Mesothelial cell of epicardium (in vitro differentiated cells): ENCODE results near the gene VSTM2L. TPM values are rescaled to one million over a fixed set of nuclear protein-coding genes. Genes with fewer than 3 reads are reported as not detected.

Experiments
- DNase-seq, 2 experiments: peaks; one replicate each; pipeline ENCODE4 v3.0.0; 2021; ENCODE audit warnings: low spot score in 2 of 2; ENCODE audit not compliant: unreplicated experiment in 2 of 2
- H3K27ac Mint-ChIP-seq: 2 replicates; pipeline ENCODE4 v1.8.0; 2021; ENCODE audit warnings: mixed read lengths
- H3K27me3 Mint-ChIP-seq: 2 replicates; pipeline ENCODE4 v1.8.0; 2021; ENCODE audit warnings: low read depth, mixed read lengths
- H3K36me3 Mint-ChIP-seq: 2 replicates; pipeline ENCODE4 v1.8.0; 2021; ENCODE audit warnings: mixed read lengths
- H3K4me1 Mint-ChIP-seq: 2 replicates; pipeline ENCODE4 v1.8.0; 2021; ENCODE audit warnings: mixed read lengths
- H3K4me3 Mint-ChIP-seq: 2 replicates; pipeline ENCODE4 v1.8.0; 2021; ENCODE audit warnings: mild to moderate bottlenecking, moderate library complexity, mixed read lengths
- H3K9me3 Mint-ChIP-seq: 2 replicates; pipeline ENCODE4 v1.8.0; 2021; ENCODE audit warnings: mixed read lengths
- CTCF ChIP-seq: fragments of 200-600 bp; sonication (generic); IDR thresholded peaks from one replicate; pipeline ENCODE4 v1.5.0; 2021; ENCODE audit warnings: antibody characterized with exemption; ENCODE audit not compliant: unreplicated experiment
- total RNA-seq: library from RNA; stranded (reverse); gene quantifications from 3 replicates; pipeline ENCODE4 v1.2.1, GENCODE V29; 2021

The VSTM2L gene
- total RNA-seq, 1 donor from 2014 or later, result 31.9 TPM

DNA sequence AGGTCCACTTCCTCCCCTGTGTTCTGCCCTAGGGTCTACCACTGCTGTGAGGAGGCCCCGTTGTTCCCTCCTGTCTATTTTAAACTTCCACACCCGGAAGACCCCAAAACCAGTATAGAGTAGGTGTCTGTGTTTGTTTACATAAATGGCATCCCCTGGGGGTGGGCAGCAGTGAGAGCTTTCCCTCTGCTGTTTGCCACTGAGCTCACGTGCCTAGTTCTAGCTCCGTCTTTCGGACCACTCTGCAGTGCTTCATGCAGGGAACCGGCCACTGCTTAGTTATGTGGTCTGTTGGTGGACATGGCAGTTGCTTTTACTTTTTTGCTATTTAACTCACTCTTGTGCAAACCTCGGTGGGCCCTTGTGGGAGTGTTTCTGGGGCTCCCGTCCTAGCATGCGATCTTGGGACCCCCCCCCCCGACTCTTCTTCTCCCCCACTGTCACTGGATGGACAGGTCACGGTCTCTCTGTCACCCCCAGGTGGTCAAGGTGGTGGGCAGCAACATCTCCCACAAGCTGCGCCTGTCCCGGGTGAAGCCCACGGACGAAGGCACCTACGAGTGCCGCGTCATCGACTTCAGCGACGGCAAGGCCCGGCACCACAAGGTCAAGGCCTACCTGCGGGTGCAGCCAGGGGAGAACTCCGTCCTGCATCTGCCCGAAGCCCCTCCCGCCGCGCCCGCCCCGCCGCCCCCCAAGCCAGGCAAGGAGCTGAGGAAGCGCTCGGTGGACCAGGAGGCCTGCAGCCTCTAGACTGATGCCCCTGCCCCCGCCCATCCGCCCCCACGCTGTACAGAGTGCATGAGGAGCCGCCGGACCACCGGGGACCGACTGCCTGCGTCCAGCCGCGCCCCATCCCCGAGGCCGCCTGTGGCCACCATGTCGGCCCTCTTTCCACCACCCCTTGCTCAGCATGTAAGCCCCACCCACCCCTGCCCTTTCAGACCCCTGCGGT, 40.9 kb downstream of the VSTM2L start:
- Mint-ChIP-seq H3K27me3 (peaks cover 4% of the 10 kb centered on the region), H3K4me3 (no peak overlapping the region), H3K36me3 (peaks cover 6% of the 10 kb centered on the region), H3K4me1 (no peaks in the 10 kb centered on the region), H3K9me3 (peaks cover 12% of the 10 kb centered on the region), H3K27ac (no peak overlapping the region)
- DNase-seq, result peak in 1 of 2 experiments; percentile 31
- TF ChIP-seq CTCF, result no peak

DNA sequence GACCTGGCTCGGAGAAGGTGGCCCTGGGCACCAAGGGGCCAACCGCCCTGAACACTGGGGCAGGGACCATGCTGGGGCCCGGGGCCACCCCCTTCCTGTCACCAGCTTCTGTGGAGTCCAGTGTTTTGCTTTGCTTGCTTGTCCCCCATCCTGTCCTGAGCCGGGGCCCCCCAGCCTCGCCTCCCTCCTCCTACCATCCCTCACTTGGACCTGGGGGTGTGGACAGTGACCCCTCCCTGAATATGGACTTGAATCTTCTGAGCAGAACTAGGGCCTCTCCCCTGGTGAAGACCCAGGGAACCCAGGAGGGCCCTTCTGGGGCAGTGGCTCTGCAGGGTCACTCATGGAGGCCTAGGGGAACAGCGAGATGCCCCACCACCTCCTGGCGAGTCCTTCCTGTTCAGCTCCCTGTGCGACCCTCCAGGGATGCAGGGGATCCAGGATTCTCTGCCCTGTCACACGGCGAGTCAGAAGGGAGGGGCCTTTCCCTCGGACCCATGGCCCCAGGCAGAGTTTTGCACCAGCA, 41.6 kb downstream of the VSTM2L start:
- peaks cover 4% of the 10 kb centered on the region for H3K27me3 Mint-ChIP-seq
- peak in 1 of 2 experiments; percentile 37 for DNase-seq
- H3K27ac Mint-ChIP-seq, result no peak overlapping the region
- no peak for TF ChIP-seq CTCF
- H3K36me3 Mint-ChIP-seq, result peaks cover 6% of the 10 kb centered on the region
- H3K9me3 Mint-ChIP-seq, result peaks cover 15% of the 10 kb centered on the region
- H3K4me3 Mint-ChIP-seq, result no peak overlapping the region
- H3K4me1 Mint-ChIP-seq, result no peaks in the 10 kb centered on the region

GRCh38 chr20:37945091-37945547, 42.2 kb downstream of the VSTM2L start:
- Mint-ChIP-seq H3K9me3 (peaks cover 15% of the 10 kb centered on the region), H3K4me1 (no peaks in the 10 kb centered on the region), H3K27ac (no peak overlapping the region), H3K27me3 (peaks cover 4% of the 10 kb centered on the region), H3K36me3 (peaks cover 6% of the 10 kb centered on the region), H3K4me3 (no peak overlapping the region)
- TF ChIP-seq CTCF, result no peak
- no peak for DNase-seq

DNA sequence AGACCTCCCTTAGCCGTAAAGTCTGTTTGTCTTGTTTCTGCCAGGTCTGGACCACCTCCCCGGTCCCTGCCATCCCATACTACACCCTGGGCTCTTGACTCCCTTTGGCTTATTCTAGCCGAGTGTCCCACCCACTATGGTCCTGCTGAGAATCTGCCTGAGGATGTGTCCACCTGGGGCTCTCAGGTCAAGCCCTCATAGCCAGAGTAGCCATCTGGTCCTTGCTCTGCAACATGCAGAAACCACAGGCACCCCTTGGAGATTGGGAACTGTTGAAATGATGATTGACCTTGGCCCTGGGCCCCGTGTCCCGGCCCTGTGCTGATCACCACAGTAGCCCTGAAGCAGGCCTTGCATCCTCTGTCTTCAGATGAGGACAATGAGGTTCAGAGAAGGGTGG, 44.0 kb downstream of the VSTM2L start:
- no peak overlapping the region for H3K4me3 Mint-ChIP-seq
- H3K4me1 Mint-ChIP-seq, result no peaks in the 10 kb centered on the region
- peaks cover 20% of the 10 kb centered on the region for H3K9me3 Mint-ChIP-seq
- peaks cover 3% of the 10 kb centered on the region for H3K36me3 Mint-ChIP-seq
- DNase-seq, result peak in 1 of 2 experiments; percentile 25
- TF ChIP-seq CTCF, result no peak
- peaks cover 4% of the 10 kb centered on the region for H3K27me3 Mint-ChIP-seq
- no peak overlapping the region for H3K27ac Mint-ChIP-seq

DNA sequence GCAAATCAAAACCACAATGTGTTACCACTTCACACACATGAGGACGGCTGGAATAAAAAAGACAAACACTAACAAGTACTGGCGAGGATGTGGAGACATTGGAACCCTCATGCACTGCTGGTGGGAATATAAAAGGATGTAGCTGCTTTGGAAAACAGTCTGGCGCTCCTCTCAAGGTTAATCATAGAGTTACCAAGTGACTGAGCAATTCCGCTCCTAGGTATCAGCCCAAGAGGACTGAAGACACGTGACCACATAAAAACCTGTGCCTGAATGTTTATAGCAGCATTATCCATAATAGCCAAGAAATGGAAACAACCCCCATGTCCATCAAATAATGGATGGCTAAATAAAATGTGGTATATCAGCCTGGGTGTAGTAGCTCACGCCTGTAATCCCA, 45.0 kb downstream of the VSTM2L start:
- H3K27me3 Mint-ChIP-seq, result peaks cover 4% of the 10 kb centered on the region
- peaks cover 3% of the 10 kb centered on the region for H3K36me3 Mint-ChIP-seq
- peaks cover 20% of the 10 kb centered on the region for H3K9me3 Mint-ChIP-seq
- no peak for DNase-seq
- H3K27ac Mint-ChIP-seq, result no peak overlapping the region
- no peak overlapping the region for H3K4me3 Mint-ChIP-seq
- TF ChIP-seq CTCF, result no peak
- H3K4me1 Mint-ChIP-seq, result no peaks in the 10 kb centered on the region
